Erythroblast (primary cell): ENCODE results near the gene PACS1.

ENCODE experiments used
- GATA1 ChIP-seq: IDR thresholded peaks from 2 replicates; pipeline ENCODE4 v1.6.1; 2011; ENCODE audit warnings: low read depth, mild to moderate bottlenecking, control low read depth, low read length, moderate library complexity
- POLR2A ChIP-seq: IDR thresholded peaks from 2 replicates; pipeline ENCODE4 v1.6.1; 2011; ENCODE audit warnings: mild to moderate bottlenecking, low read length

- TF ChIP-seq POLR2A, result no peak
- TF ChIP-seq GATA1, result no peak
Measured at GRCh38 chr11:66123902-66124301, 53.8 kb downstream of the PACS1 start.
